Activated CD4-positive, alpha-beta T cell treated with anti-CD3 and anti-CD28 coated beads for 4 hours (primary cell): Measurements from ENCODE around the gene HOXC4.
"Not testable (repeated sequence)": the region's sequence is repeated elsewhere in the genome, so short reads cannot be mapped to it uniquely, and the experiment has no call there.

Experiments used
- DNase-seq, 2 donors: peaks; one replicate each; pipeline ENCODE4 v3.0.0-alpha.2; 2020

Gene HOXC4

GRCh38 chr12:54042033-54042432 lies 11.6 kb upstream of the HOXC4 start:
- not testable (repeated sequence) for DNase-seq

- no peak for DNase-seq
Measured at GRCh38 chr12:54042970-54043853, 10.4 kb upstream of the HOXC4 start.

- no peak for DNase-seq
Measured at GRCh38 chr12:54044425-54045103, 9.1 kb upstream of the HOXC4 start.

GRCh38 chr12:54045401-54045800 lies 8.2 kb upstream of the HOXC4 start:
- DNase-seq = no peak

GRCh38 chr12:54045868-54046521 lies 7.6 kb upstream of the HOXC4 start:
- DNase-seq = no peak

GRCh38 chr12:54046809-54047159 lies 6.9 kb upstream of the HOXC4 start:
- DNase-seq = no peak

GRCh38 chr12:54047160-54047963 lies 6.3 kb upstream of the HOXC4 start:
- DNase-seq = no peak

GRCh38 chr12:54047964-54048303 lies 5.7 kb upstream of the HOXC4 start:
- no peak for DNase-seq

GRCh38 chr12:54048406-54049093 lies 5.1 kb upstream of the HOXC4 start:
- no peak for DNase-seq

- no peak for DNase-seq
Measured at GRCh38 chr12:54049108-54049507, 4.5 kb upstream of the HOXC4 start.

- no peak for DNase-seq
Measured at GRCh38 chr12:54050482-54050810, 3.2 kb upstream of the HOXC4 start.

- no peak for DNase-seq
Measured at GRCh38 chr12:54051026-54051842, 2.4 kb upstream of the HOXC4 start.

GRCh38 chr12:54051874-54052437 lies 1.7 kb upstream of the HOXC4 start:
- no peak for DNase-seq

GRCh38 chr12:54052438-54053002 lies 1.1 kb upstream of the HOXC4 start:
- DNase-seq = no peak

GRCh38 chr12:54053003-54053750 lies 458 bp upstream of the HOXC4 start:
- DNase-seq = no peak

- DNase-seq = no peak
Measured at GRCh38 chr12:54054742-54055194, 1.1 kb downstream of the HOXC4 start.

GRCh38 chr12:54055552-54055951 lies 1.9 kb downstream of the HOXC4 start:
- no peak for DNase-seq

- no peak for DNase-seq
Measured at GRCh38 chr12:54056110-54056509, 2.5 kb downstream of the HOXC4 start.

GRCh38 chr12:54058128-54058768 lies 4.6 kb downstream of the HOXC4 start:
- no peak for DNase-seq

- DNase-seq = no peak
Measured at GRCh38 chr12:54059668-54060067, 6.0 kb downstream of the HOXC4 start.
